Calu3 (cell line): ENCODE results near the gene PDGFD. TPM values are rescaled to one million over a fixed set of nuclear protein-coding genes. Genes with fewer than 3 reads are reported as not detected.

Experiments
- BruUV-seq: library from RNA; stranded (reverse); fragments of 400-500 nt; replicated peaks from 2 replicates; lab custom pipeline; 2021; lab: Mats Ljungman, UMichigan
- CTCF ChIA-PET: fragments of 300-600 bp; sonication (Branson Sonifier 250); formaldehyde crosslinking; loops from one replicate; lab custom pipeline; 2022; ENCODE audit warnings: antibody characterized with exemption; lab: Charles Lee
- DNase-seq: peaks from one replicate; pipeline ENCODE4 v3.0.0; 2022
- H3K27ac Mint-ChIP-seq: one replicate; pipeline ENCODE4 v1.8.0; 2022; ENCODE audit warnings: mixed read lengths; ENCODE audit not compliant: unreplicated experiment
- H3K27me3 Mint-ChIP-seq: one replicate; pipeline ENCODE4 v1.8.0; 2022; ENCODE audit warnings: mixed read lengths; ENCODE audit not compliant: unreplicated experiment
- H3K36me3 Mint-ChIP-seq: one replicate; pipeline ENCODE4 v1.8.0; 2022; ENCODE audit warnings: mild to moderate bottlenecking, moderate library complexity, mixed read lengths; ENCODE audit not compliant: insufficient read depth, unreplicated experiment
- H3K4me1 Mint-ChIP-seq: one replicate; pipeline ENCODE4 v1.8.0; 2022; ENCODE audit warnings: mild to moderate bottlenecking, low read depth, mixed read lengths; ENCODE audit not compliant: unreplicated experiment
- H3K4me3 Mint-ChIP-seq: one replicate; pipeline ENCODE4 v1.8.0; 2022; ENCODE audit warnings: mild to moderate bottlenecking, low read depth, moderate library complexity, mixed read lengths; ENCODE audit not compliant: unreplicated experiment
- H3K9me3 Mint-ChIP-seq: one replicate; pipeline ENCODE4 v1.8.0; 2022; ENCODE audit warnings: low read depth, mixed read lengths; ENCODE audit not compliant: unreplicated experiment
- CTCF ChIP-seq: fragments of 200-600 bp; IDR thresholded peaks from one replicate; pipeline ENCODE4 v1.8.0; 2022; ENCODE audit warnings: antibody characterized with exemption; ENCODE audit not compliant: unreplicated experiment
- intact Hi-C: fragments of 100-400 bp; cut with micrococcal nuclease; formaldehyde crosslinking; loops from one replicate; pipeline ENCODE4 v1.10.0; 2022; ENCODE audit not compliant: unreplicated experiment
- total RNA-seq: library from RNA; stranded (reverse); gene quantifications from 2 replicates; pipeline ENCODE4 v1.2.3, GENCODE V29; 2022

The PDGFD gene
- total RNA-seq, 1 experiment from 2014 or later, result 5.1 TPM

GRCh38 chr11:104199053-104199452 lies 35.1 kb upstream of the PDGFD start:
- no peaks in the 10 kb centered on the region for H3K9me3 Mint-ChIP-seq
- CTCF ChIA-PET, result no interaction called here
- intact Hi-C loops, result no loop called here
- no peak for TF ChIP-seq CTCF
- H3K4me3 Mint-ChIP-seq, result no peak overlapping the region
- H3K27ac Mint-ChIP-seq, result no peak overlapping the region
- no peaks in the 10 kb centered on the region for H3K36me3 Mint-ChIP-seq
- no peaks in the 10 kb centered on the region for H3K4me1 Mint-ChIP-seq
- no TSS peak for BruUV-seq
- no peaks in the 10 kb centered on the region for H3K27me3 Mint-ChIP-seq
- DNase-seq, result no peak

GRCh38 chr11:104198576-104198975 lies 34.6 kb upstream of the PDGFD start:
- no peaks in the 10 kb centered on the region for H3K4me1 Mint-ChIP-seq
- no peak for TF ChIP-seq CTCF
- H3K36me3 Mint-ChIP-seq, result no peaks in the 10 kb centered on the region
- intact Hi-C loops, result no loop called here
- CTCF ChIA-PET, result interaction anchor here (0.6 kb wide), 1 partner anchor 967 kb away, joined by 3 read pairs; no protein-coding TSS in a partner anchor
- no peak for DNase-seq
- no peaks in the 10 kb centered on the region for H3K9me3 Mint-ChIP-seq
- BruUV-seq, result no TSS peak
- H3K27ac Mint-ChIP-seq, result no peak overlapping the region
- H3K27me3 Mint-ChIP-seq, result no peaks in the 10 kb centered on the region
- no peak overlapping the region for H3K4me3 Mint-ChIP-seq

GRCh38 chr11:104191124-104191523 lies 27.2 kb upstream of the PDGFD start:
- Mint-ChIP-seq H3K36me3 (no peaks in the 10 kb centered on the region), H3K4me1 (no peaks in the 10 kb centered on the region), H3K9me3 (no peaks in the 10 kb centered on the region), H3K27ac (no peak overlapping the region), H3K4me3 (no peak overlapping the region), H3K27me3 (no peaks in the 10 kb centered on the region)
- CTCF ChIA-PET, result no interaction called here
- no TSS peak for BruUV-seq
- intact Hi-C loops, result no loop called here
- no peak for TF ChIP-seq CTCF
- no peak for DNase-seq

GRCh38 chr11:104183593-104183992 lies 19.6 kb upstream of the PDGFD start:
- BruUV-seq, result no TSS peak
- H3K27ac Mint-ChIP-seq, result no peak overlapping the region
- CTCF ChIA-PET, result no interaction called here

More at GRCh38 chr11:104183593-104183992, 19.6 kb upstream of the PDGFD start:
- Mint-ChIP-seq H3K9me3 (no peaks in the 10 kb centered on the region), H3K36me3 (no peaks in the 10 kb centered on the region), H3K27me3 (no peaks in the 10 kb centered on the region), H3K4me3 (no peak overlapping the region), H3K4me1 (no peaks in the 10 kb centered on the region)
- intact Hi-C loops, result no loop called here
- no peak for DNase-seq
- no peak for TF ChIP-seq CTCF
